Measurements from ENCODE around the gene UBXN6.

Gene UBXN6

DNA sequence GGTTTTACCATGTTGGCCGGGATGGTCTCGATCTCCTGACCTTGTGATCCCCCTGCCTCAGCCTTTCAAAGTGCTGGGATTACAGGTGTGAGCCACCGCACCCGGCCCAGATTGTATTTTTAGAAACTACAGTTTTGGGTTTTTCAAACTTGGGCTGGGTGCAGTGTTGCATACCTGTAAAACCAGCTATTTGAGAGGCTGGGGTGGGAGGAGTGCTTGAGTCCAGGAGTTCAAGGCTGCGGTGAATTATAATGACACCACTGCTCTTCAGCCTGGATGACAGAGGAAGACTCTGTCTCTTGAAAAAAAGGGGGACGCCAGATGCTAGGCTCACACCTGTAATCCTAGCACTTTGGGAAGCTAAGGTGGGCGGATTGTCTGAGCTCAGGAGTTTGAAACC is 51.0 kb downstream of the UBXN6 start:
- no peaks in the 10 kb centered on the region for H3K9me3 ChIP-seq (ENCODE audit: control insufficient read depth in 5 of 5, low read length in 5 of 5)
- peaks cover 0 to 11% (median 11%) of the 10 kb centered on the region in 5 donors for H3K36me3 ChIP-seq (ENCODE audit: control insufficient read depth in 5 of 5, insufficient read depth in 5 of 5, low read length in 5 of 5)
- H3K9ac ChIP-seq (ENCODE audit: low read length in 5 of 5) = no peak overlapping the region
- H3K27me3 ChIP-seq (ENCODE audit: control insufficient read depth in 5 of 5, insufficient read depth in 4 of 5, low read length in 5 of 5) = no peaks in the 10 kb centered on the region
- H3K4me3 ChIP-seq (ENCODE audit: low read depth in 1 of 5, low read length in 5 of 5) = no peak overlapping the region
- H3K4me1 ChIP-seq (ENCODE audit: control insufficient read depth in 5 of 5, insufficient read depth in 5 of 5, low read length in 5 of 5) = peaks cover 7 to 23% (median 22%) of the 10 kb centered on the region in 5 donors
- no peak overlapping the region for H3K27ac ChIP-seq (ENCODE audit: low read depth, low read length)

DNA sequence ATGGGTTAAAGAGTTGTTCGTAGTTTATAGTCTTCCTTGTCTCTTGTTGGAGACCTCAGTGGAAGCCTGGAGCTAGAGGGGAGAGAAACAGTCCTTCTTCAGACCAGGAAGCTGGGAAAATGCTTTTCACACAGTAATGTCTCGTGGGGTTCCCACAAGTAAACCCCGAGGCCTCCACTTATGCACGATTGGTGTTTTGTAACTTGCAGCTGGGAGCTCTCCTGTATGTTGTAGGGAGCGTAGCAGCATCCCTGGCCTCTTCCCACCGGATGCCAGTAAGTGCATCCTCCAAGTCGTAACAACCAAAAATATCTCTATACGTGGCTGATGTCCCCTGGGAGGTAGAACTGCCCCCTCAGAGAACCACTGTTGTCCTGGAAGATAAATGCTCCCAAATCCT is 51.6 kb downstream of the UBXN6 start:
- Histone ChIP-seq H3K9ac (ENCODE audit: low read length in 5 of 5) (no peak overlapping the region), H3K27ac (ENCODE audit: low read depth, low read length) (no peak overlapping the region), H3K27me3 (ENCODE audit: control insufficient read depth in 5 of 5, insufficient read depth in 4 of 5, low read length in 5 of 5) (no peaks in the 10 kb centered on the region), H3K4me1 (ENCODE audit: control insufficient read depth in 5 of 5, insufficient read depth in 5 of 5, low read length in 5 of 5) (peaks cover 7 to 30% (median 25%) of the 10 kb centered on the region in 5 donors), H3K9me3 (ENCODE audit: control insufficient read depth in 5 of 5, low read length in 5 of 5) (no peaks in the 10 kb centered on the region), H3K4me3 (ENCODE audit: low read depth in 1 of 5, low read length in 5 of 5) (no peak overlapping the region), H3K36me3 (ENCODE audit: control insufficient read depth in 5 of 5, insufficient read depth in 5 of 5, low read length in 5 of 5) (peaks cover 0 to 11% (median 11%) of the 10 kb centered on the region in 5 donors)

DNA sequence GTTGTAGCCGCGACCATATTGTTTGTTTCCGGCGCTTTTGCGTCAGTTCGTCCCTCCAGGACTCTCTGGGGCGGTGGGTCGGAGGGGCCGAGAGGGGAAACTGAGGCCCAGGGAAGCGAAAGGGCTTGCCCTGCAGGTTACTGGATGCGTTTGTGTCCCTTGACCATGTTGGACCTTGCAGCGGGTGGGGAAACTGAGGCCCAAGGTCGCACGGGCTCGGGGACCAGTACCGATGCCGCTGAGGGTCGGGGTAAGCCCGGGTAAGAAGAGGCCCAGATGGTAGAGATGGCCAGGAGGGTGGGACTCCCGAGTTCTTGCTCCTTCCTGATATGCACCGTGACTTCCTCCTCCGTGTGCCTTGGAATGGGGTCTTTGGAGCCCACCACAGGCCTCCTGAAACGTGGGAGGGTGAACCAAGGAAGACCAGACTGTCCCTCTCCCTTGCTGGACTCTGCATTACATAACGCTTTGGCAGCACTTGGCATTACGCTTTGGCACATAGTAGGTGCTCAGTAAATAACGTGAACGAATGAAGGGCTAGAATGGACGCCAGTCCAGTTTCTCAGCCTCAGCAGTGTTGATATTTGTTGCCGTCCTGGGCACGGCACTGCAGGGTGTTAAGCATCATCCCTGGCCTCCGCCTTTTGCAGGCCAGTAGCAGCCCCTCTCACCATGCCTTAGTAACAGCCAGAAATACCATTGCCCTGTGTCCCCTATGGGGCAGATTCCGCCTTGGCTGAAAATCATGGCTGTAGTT is 54.4 kb downstream of the UBXN6 start:
- H3K27ac ChIP-seq (ENCODE audit: low read depth, low read length) = no peak overlapping the region
- peak overlapping the region; percentile 11 to 85 (median 83) for H3K9ac ChIP-seq (ENCODE audit: low read length in 5 of 5)
- no peaks in the 10 kb centered on the region for H3K36me3 ChIP-seq (ENCODE audit: control insufficient read depth in 5 of 5, insufficient read depth in 5 of 5, low read length in 5 of 5)
- H3K4me1 ChIP-seq (ENCODE audit: control insufficient read depth in 5 of 5, insufficient read depth in 5 of 5, low read length in 5 of 5) = peaks cover 7 to 52% (median 40%) of the 10 kb centered on the region in 5 donors
- H3K27me3 ChIP-seq (ENCODE audit: control insufficient read depth in 5 of 5, insufficient read depth in 4 of 5, low read length in 5 of 5) = no peaks in the 10 kb centered on the region
- no peaks in the 10 kb centered on the region for H3K9me3 ChIP-seq (ENCODE audit: control insufficient read depth in 5 of 5, low read length in 5 of 5)
- peak overlapping the region; percentile 70 to 86 (median 75) for H3K4me3 ChIP-seq (ENCODE audit: low read depth in 1 of 5, low read length in 5 of 5)

DNA sequence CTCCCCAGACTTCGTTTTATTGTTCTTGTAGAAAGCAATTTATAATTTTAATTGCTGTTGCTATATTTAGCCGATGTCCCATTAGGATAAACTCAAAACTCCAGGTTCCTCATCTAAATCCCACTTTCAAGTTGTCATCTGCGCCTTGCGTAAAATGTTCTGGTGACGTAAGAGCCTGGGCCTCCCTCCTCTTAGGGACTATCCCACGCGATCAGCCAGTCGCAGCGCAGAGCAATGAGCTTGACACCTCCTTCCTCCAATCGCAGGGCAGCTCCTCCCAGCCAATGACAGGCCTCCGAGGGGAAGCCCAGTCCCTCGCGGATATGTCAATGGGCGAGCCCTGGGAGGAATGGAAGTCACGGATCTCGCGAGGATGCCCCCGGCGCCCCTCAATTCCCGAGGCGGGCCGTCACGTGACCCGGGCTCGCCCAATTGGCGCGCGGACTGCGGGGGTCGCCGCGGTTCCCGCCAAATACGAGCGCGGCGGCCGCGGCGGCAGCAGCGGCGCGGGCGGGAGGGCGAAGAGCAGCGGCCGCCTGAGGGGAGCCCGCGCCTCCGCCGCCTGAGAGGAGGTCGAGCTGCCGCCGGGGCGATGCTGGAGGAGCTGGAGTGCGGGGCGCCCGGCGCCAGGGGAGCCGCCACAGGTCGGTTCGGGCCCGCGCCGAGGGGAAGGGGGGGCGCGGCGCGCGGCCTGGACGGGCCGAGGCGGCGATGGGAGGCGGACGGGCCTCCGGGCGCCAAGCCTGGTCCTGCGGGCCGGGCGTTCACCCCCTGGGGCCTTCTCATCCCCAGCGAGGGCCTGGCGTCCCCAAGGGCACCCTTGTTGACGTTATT is 55.2 kb downstream of the UBXN6 start, which contains the start of gene CHAF1A:
TSS of gene CHAF1A (plus strand) at position 470 of the 834 bp plus-strand sequence. CDS start at position 593, 123 bp downstream.
- Histone ChIP-seq H3K9ac (ENCODE audit: low read length in 5 of 5) (peak within 1 kb of the TSS; percentile 68 to 87 (median 84)), H3K9me3 (ENCODE audit: control insufficient read depth in 5 of 5, low read length in 5 of 5) (no peaks in the 10 kb centered on the region)

DNA sequence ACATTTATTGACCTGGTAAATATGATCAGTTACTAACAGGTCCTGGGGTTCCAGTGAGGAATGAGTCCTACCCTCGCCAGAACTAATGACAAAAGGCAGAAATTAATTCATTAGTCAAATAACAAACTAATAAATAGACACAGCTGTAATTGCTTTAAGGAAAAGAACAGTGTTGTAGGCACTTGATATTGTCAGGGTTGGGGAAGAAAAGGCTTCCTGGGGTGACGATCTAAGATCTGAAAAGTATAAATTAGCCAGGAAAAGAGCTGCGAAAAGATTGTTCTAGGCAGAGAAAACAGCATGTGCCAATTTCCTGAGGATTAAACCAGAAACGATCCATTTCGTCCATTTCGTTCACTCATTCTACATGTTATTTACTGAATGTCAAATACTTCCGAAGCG is 55.8 kb downstream of the UBXN6 start:
- Histone ChIP-seq H3K9me3 (ENCODE audit: control insufficient read depth in 5 of 5, low read length in 5 of 5) (no peaks in the 10 kb centered on the region), H3K36me3 (ENCODE audit: control insufficient read depth in 5 of 5, insufficient read depth in 5 of 5, low read length in 5 of 5) (peaks cover 0 to 10% (median 0%) of the 10 kb centered on the region in 5 donors), H3K9ac (ENCODE audit: low read length in 5 of 5) (peak overlapping the region; percentile 14 to 87 (median 74)), H3K27me3 (ENCODE audit: control insufficient read depth in 5 of 5, insufficient read depth in 4 of 5, low read length in 5 of 5) (no peaks in the 10 kb centered on the region), H3K4me3 (ENCODE audit: low read depth in 1 of 5, low read length in 5 of 5) (peak overlapping the region in 4 of 5 donors; percentile 48 to 84 (median 72)), H3K27ac (ENCODE audit: low read depth, low read length) (peak overlapping the region; percentile 95), H3K4me1 (ENCODE audit: control insufficient read depth in 5 of 5, insufficient read depth in 5 of 5, low read length in 5 of 5) (peaks cover 7 to 66% (median 54%) of the 10 kb centered on the region in 5 donors)

More for the DNA sequence above, 55.2 kb downstream of the UBXN6 start, which contains the start of gene CHAF1A:
- Histone ChIP-seq H3K4me3 (ENCODE audit: low read depth in 1 of 5, low read length in 5 of 5) (peak within 1 kb of the TSS; percentile 70 to 86 (median 75)), H3K4me1 (ENCODE audit: control insufficient read depth in 5 of 5, insufficient read depth in 5 of 5, low read length in 5 of 5) (peaks cover 7 to 60% (median 48%) of the 10 kb centered on the region in 5 donors), H3K27me3 (ENCODE audit: control insufficient read depth in 5 of 5, insufficient read depth in 4 of 5, low read length in 5 of 5) (no peaks in the 10 kb centered on the region), H3K36me3 (ENCODE audit: control insufficient read depth in 5 of 5, insufficient read depth in 5 of 5, low read length in 5 of 5) (peaks cover 0 to 6% (median 0%) of the 10 kb centered on the region in 5 donors), H3K27ac (ENCODE audit: low read depth, low read length) (peak within 1 kb of the TSS; percentile 95)

DNA sequence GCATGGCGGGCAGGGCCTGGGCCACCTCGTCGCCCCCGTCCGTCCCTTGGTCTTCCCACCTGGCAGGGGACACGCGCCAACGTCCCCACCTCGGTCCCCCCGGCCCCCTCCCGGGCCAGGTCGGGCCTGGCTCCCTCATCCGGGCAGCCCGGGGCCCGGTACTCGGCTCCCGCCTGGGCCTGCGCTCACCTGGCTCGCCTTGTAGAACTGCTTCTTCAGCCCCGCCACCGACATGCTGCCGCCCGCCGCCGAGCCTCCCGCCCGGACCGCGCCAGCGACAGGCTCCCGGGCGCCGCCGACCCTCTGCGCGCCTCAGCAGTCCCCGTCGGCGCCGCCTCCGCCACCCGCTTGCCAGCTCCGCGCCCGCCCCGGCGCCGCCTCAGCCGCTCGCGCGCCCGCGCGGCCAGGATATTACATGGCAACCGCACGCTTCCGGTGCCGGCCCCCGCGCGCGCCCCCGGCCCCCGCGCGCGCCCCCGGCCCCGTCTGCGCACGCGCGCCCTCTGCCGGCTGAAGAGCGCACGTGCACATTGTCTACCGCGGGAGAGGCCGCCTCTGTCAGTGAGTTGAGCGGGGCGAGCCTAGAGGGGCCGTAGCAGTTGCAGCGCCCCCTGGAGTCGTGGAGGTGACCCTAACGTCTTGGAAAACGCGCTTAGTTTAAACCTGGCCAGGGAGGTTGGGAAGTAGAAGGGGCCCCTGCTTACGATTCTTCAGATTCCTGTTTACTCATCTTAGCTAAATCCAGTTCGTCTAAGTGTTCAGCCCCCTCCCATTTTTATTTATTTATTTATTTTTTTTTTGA is 57.3 kb downstream of the UBXN6 start, which contains the start of gene SH3GL1:
TSS of gene SH3GL1 (minus strand) at position 413 of the 802 bp plus-strand sequence. CDS start at position 234, 179 bp downstream.
- Histone ChIP-seq H3K4me3 (ENCODE audit: low read depth in 1 of 5, low read length in 5 of 5) (peak within 1 kb of the TSS; percentile 74 to 95 (median 89)), H3K4me1 (ENCODE audit: control insufficient read depth in 5 of 5, insufficient read depth in 5 of 5, low read length in 5 of 5) (peaks cover 5 to 61% (median 50%) of the 10 kb centered on the region in 5 donors), H3K9me3 (ENCODE audit: control insufficient read depth in 5 of 5, low read length in 5 of 5) (no peaks in the 10 kb centered on the region)

DNA sequence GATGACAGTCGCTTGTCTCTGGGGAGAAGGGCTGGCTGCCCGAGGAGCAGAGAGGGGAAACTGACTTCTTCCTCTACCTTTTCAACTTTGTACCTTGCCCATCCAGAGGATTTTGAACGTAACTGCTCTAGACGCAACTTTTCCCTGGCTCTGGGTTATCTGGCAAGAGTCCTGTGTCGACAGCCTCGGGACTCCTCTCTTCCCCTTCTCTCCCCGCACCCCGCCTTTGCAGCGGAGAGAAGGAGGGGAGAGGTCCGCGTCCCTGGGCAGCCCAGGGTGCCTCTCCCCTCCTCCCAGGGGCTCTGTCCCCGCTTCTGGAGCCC is 57.8 kb downstream of the UBXN6 start:
- peak overlapping the region; percentile 74 to 95 (median 89) for H3K4me3 ChIP-seq (ENCODE audit: low read depth in 1 of 5, low read length in 5 of 5)
- H3K27ac ChIP-seq (ENCODE audit: low read depth, low read length) = peak overlapping the region; percentile 95
- H3K4me1 ChIP-seq (ENCODE audit: control insufficient read depth in 5 of 5, insufficient read depth in 5 of 5, low read length in 5 of 5) = peaks cover 5 to 65% (median 52%) of the 10 kb centered on the region in 5 donors
- no peaks in the 10 kb centered on the region for H3K9me3 ChIP-seq (ENCODE audit: control insufficient read depth in 5 of 5, low read length in 5 of 5)
- peak overlapping the region; percentile 69 to 96 (median 93) for H3K9ac ChIP-seq (ENCODE audit: low read length in 5 of 5)
- H3K36me3 ChIP-seq (ENCODE audit: control insufficient read depth in 5 of 5, insufficient read depth in 5 of 5, low read length in 5 of 5) = peaks cover 2 to 19% (median 5%) of the 10 kb centered on the region in 5 donors
- H3K27me3 ChIP-seq (ENCODE audit: control insufficient read depth in 5 of 5, insufficient read depth in 4 of 5, low read length in 5 of 5) = no peaks in the 10 kb centered on the region

More for the DNA sequence above, 57.3 kb downstream of the UBXN6 start, which contains the start of gene SH3GL1:
- peak within 1 kb of the TSS; percentile 95 for H3K27ac ChIP-seq (ENCODE audit: low read depth, low read length)
- peaks cover under 1 to 13% (median 1%) of the 10 kb centered on the region in 5 donors for H3K36me3 ChIP-seq (ENCODE audit: control insufficient read depth in 5 of 5, insufficient read depth in 5 of 5, low read length in 5 of 5)
- no peaks in the 10 kb centered on the region for H3K27me3 ChIP-seq (ENCODE audit: control insufficient read depth in 5 of 5, insufficient read depth in 4 of 5, low read length in 5 of 5)
- H3K9ac ChIP-seq (ENCODE audit: low read length in 5 of 5) = peak within 1 kb of the TSS; percentile 69 to 96 (median 93)

DNA sequence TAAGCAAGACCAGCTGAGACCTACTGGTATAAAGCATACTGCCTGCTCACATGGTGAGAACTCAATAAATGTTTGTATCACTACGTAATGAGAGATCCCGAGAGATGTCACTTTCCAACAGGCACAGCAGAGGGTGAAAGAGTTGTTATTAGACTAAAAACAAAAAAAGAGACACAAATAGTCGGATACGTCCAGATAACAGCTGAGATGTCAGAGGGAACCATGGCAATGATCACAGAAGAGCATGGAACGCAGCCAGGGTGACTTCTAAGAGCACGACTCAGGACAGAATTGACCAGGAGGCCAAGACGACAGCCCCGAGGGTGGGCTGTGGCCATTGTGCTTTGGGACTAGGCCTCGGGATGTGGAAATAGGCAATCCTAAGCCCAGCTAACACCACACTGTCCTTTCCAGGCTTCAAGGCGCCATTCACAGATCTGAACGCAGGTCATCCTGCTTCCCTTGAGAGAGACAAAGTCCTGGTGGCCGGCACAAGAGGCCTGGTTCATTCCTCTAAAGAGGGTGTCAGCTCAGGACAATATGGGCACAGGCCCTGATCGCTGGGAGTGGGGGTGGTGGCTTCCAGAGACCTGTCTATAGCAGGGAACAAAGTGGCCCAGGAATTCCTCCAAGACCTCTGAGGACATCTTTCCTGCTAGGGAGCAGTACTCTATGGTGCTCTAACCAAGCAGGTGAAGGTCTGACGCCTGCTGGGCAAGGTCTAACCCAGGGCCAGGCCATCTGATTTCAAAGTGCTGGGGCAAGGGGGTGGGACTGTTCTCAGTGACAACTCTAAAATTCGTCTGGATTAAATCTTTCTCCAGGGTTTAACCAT is 60.4 kb downstream of the UBXN6 start:
- H3K9me3 ChIP-seq (ENCODE audit: control insufficient read depth in 5 of 5, low read length in 5 of 5) = no peaks in the 10 kb centered on the region
- peak overlapping the region in 1 of 5 donors; percentile 41 for H3K4me3 ChIP-seq (ENCODE audit: low read depth in 1 of 5, low read length in 5 of 5)
- peaks cover 4 to 73% (median 62%) of the 10 kb centered on the region in 5 donors for H3K4me1 ChIP-seq (ENCODE audit: control insufficient read depth in 5 of 5, insufficient read depth in 5 of 5, low read length in 5 of 5)
- H3K27ac ChIP-seq (ENCODE audit: low read depth, low read length) = peak overlapping the region; percentile 66
- no peaks in the 10 kb centered on the region for H3K27me3 ChIP-seq (ENCODE audit: control insufficient read depth in 5 of 5, insufficient read depth in 4 of 5, low read length in 5 of 5)
- peaks cover 2 to 23% (median 5%) of the 10 kb centered on the region in 5 donors for H3K36me3 ChIP-seq (ENCODE audit: control insufficient read depth in 5 of 5, insufficient read depth in 5 of 5, low read length in 5 of 5)
- H3K9ac ChIP-seq (ENCODE audit: low read length in 5 of 5) = peak overlapping the region in 3 of 5 donors; percentile 12 to 72 (median 69)
